SU-DHL-6 (cell line): ENCODE results near the gene UBR2.

Experiments
- H2AFZ ChIP-seq: fragments of 200-600 bp; sonication (generic); 2 replicates; pipeline ENCODE4 v1.6.1; 2014; ENCODE audit warnings: low read depth, mild to moderate bottlenecking, moderate library complexity, mixed read lengths, antibody characterized with exemption, low read length; ENCODE audit not compliant: severe bottlenecking
- H3F3A ChIP-seq: fragments of 200-600 bp; shearing (Covaris generic); 2 replicates; pipeline ENCODE4 v1.6.0; 2016; ENCODE audit warnings: antibody characterized with exemption, mild to moderate bottlenecking; ENCODE audit not compliant: insufficient read depth
- H3K27ac ChIP-seq: fragments of 200-600 bp; sonication (generic); 2 replicates; pipeline ENCODE4 v1.5.1; 2016; ENCODE audit warnings: low read depth, mild to moderate bottlenecking, low read length, moderate library complexity, mixed read lengths
- H3K27me3 ChIP-seq: fragments of 200-600 bp; sonication (generic), shearing (Covaris generic); 2 replicates; pipeline ENCODE4 v1.6.0; 2014; ENCODE audit warnings: mild to moderate bottlenecking, low read length
- H3K36me3 ChIP-seq: fragments of 200-600 bp; sonication (generic); 2 replicates; pipeline ENCODE4 v1.6.1; 2014; ENCODE audit warnings: mild to moderate bottlenecking, low read length, mixed read lengths
- H3K4me2 ChIP-seq: fragments of 300-600, 200-600 bp; shearing (Covaris generic), sonication (generic); 2 replicates; pipeline ENCODE4 v1.6.0; 2014; ENCODE audit warnings: low read length, low read depth, mild to moderate bottlenecking; ENCODE audit not compliant: poor library complexity, severe bottlenecking
- H3K4me3 ChIP-seq: fragments of 200-600 bp; sonication (generic); 2 replicates; pipeline ENCODE4 v1.5.1; 2014; ENCODE audit warnings: antibody characterized with exemption, low read length, mild to moderate bottlenecking, mixed read lengths; ENCODE audit not compliant: insufficient read depth, poor library complexity, severe bottlenecking
- H3K79me2 ChIP-seq: fragments of 200-600 bp; sonication (generic); 2 replicates; pipeline ENCODE4 v1.6.1; 2014; ENCODE audit warnings: mild to moderate bottlenecking, low read length, moderate library complexity; ENCODE audit not compliant: insufficient read depth
- H3K9ac ChIP-seq: fragments of 200-600 bp; sonication (generic); 2 replicates; pipeline ENCODE4 v1.7.0; 2014; ENCODE audit warnings: mild to moderate bottlenecking, low read length
- H3K9me2 ChIP-seq: fragments of 200-600 bp; sonication (generic); replicated peaks from 2 replicates; pipeline ENCODE4 v1.6.1; 2014; ENCODE audit warnings: low read length; ENCODE audit not compliant: insufficient read depth
- H3K9me3 ChIP-seq: fragments of 200-600 bp; sonication (generic); 2 replicates; pipeline ENCODE4 v1.6.1; 2014; ENCODE audit warnings: low read length, mixed read lengths; ENCODE audit not compliant: insufficient read depth
- H4K20me1 ChIP-seq: fragments of 200-600 bp; sonication (generic); 2 replicates; pipeline ENCODE4 v1.6.1; 2014; ENCODE audit warnings: low read depth, mild to moderate bottlenecking, antibody characterized with exemption, low read length, moderate library complexity, mixed read lengths
- EZH2phosphoT487 ChIP-seq: fragments of 200-600 bp; sonication (generic), shearing (Covaris generic); conservative IDR thresholded peaks from 2 replicates; pipeline ENCODE4 v1.6.1; 2018; ENCODE audit warnings: mild to moderate bottlenecking, antibody characterized with exemption, low read length, moderate library complexity, mixed read lengths
- TF ChIP-seq, protein P1 (sequence below): fragments of 200-600 bp; sonication (generic); IDR thresholded peaks from one replicate; pipeline ENCODE4 v1.5.1; 2017; ENCODE audit warnings: antibody characterized with exemption, mild to moderate bottlenecking, low read length, moderate library complexity; ENCODE audit not compliant: insufficient read depth, poor library complexity, severe bottlenecking

The UBR2 gene

DNA sequence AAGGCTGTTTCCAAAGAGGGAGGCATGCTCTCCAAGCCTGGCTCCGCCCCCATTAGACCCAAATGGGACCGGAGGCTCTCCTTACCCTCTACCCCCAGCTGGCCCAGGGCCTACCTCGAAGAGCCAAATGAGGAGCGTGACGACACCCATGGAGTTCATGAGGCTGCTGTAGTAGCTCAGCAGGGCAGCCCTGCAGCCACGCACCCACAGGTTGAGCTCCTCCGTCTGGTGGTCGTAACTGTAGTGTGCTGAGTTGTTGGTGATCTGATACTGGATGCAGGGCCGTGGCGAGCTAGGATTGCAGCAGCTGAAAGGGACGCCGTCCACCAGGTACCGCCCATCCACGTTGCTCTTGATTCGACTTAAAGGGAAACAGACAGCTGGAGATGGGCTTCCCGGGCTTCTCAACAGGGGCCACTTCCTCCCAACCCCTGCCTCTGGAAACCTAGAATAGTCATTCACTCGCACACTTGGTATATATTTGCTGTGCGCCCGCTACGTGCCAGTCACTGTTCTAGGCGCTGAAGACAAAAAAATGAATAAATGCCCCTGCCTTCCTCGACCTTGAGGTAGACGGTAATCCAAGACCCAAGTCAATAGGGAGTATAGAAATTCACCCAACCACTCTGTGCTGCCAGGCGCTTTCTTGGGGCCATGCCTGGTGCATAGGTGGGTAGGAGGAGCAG, 140.6 kb downstream of the UBR2 start:
- Histone ChIP-seq H3K4me3 (no peak overlapping the region), H3K9me3 (no peaks in the 10 kb centered on the region), H3K27me3 (no peaks in the 10 kb centered on the region), H3K27ac (no peak overlapping the region), H3K4me2 (no peak overlapping the region), H3F3A (no peaks in the 10 kb centered on the region), H2AFZ (no peak overlapping the region), H3K9me2 (no peaks in the 10 kb centered on the region), H3K9ac (no peak overlapping the region), H3K79me2 (no peaks in the 10 kb centered on the region), H3K36me3 (no peaks in the 10 kb centered on the region), H4K20me1 (no peaks in the 10 kb centered on the region)
- TF ChIP-seq, protein P1, sequence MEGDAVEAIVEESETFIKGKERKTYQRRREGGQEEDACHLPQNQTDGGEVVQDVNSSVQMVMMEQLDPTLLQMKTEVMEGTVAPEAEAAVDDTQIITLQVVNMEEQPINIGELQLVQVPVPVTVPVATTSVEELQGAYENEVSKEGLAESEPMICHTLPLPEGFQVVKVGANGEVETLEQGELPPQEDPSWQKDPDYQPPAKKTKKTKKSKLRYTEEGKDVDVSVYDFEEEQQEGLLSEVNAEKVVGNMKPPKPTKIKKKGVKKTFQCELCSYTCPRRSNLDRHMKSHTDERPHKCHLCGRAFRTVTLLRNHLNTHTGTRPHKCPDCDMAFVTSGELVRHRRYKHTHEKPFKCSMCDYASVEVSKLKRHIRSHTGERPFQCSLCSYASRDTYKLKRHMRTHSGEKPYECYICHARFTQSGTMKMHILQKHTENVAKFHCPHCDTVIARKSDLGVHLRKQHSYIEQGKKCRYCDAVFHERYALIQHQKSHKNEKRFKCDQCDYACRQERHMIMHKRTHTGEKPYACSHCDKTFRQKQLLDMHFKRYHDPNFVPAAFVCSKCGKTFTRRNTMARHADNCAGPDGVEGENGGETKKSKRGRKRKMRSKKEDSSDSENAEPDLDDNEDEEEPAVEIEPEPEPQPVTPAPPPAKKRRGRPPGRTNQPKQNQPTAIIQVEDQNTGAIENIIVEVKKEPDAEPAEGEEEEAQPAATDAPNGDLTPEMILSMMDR, result no peak
- TF ChIP-seq EZH2phosphoT487, result no peak

DNA sequence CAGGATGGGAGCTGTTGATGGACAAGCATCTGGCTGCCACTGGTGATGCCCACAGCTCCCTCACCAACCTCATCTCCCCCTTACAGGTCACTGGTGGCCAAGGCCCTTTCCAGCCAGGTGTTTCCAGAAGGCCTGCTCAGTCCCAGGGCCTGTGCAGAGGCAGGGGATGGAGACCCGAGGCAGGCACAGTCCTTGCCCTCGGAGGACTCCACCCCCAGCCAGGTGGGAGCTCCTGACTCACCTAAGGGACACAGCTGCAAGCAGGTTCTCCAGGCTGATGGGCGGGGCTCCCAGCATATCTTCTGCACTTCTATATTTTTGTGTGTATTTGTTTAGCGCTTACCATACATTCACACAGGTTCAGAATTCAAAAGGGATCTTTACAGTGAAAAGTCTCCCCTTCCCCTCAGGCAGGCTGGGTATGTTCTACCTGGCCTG, 141.1 kb downstream of the UBR2 start:
- Histone ChIP-seq H3K9ac (no peak overlapping the region), H3K9me3 (no peaks in the 10 kb centered on the region), H3K79me2 (no peaks in the 10 kb centered on the region), H3K27me3 (no peaks in the 10 kb centered on the region), H3K36me3 (no peaks in the 10 kb centered on the region), H3F3A (no peaks in the 10 kb centered on the region), H3K4me2 (no peak overlapping the region), H3K9me2 (no peaks in the 10 kb centered on the region), H3K27ac (no peak overlapping the region), H4K20me1 (no peaks in the 10 kb centered on the region), H2AFZ (no peak overlapping the region), H3K4me3 (no peak overlapping the region)
- TF ChIP-seq, protein P1, result no peak
- TF ChIP-seq EZH2phosphoT487, result no peak

DNA sequence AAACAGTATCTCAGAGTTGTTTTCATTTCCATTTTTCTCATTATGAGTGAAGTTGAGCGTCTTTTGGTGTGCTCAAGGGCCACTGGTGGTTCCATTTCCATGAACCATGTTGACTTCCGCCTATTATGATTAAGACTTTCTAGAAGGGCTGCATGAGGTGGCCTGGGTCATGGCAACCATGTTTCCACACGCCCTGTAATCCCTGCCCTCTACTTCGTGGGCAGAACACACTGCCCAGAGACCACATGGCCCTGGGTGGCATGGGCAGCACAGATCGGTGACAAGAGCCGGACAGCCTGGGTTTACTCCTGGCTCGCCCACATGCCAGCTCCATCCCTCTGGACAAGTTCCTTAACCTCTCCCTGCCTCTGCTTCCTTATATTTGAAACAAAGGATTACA, 143.8 kb downstream of the UBR2 start:
- H3K9me3 ChIP-seq, result no peaks in the 10 kb centered on the region
- no peaks in the 10 kb centered on the region for H3F3A ChIP-seq
- H3K36me3 ChIP-seq, result no peaks in the 10 kb centered on the region
- H2AFZ ChIP-seq, result no peak overlapping the region
- H3K9me2 ChIP-seq, result no peaks in the 10 kb centered on the region
- no peak overlapping the region for H3K27ac ChIP-seq
- H4K20me1 ChIP-seq, result no peaks in the 10 kb centered on the region
- TF ChIP-seq EZH2phosphoT487, result no peak
- TF ChIP-seq, protein P1, result no peak
- H3K9ac ChIP-seq, result no peak overlapping the region
- no peak overlapping the region for H3K4me2 ChIP-seq
- no peaks in the 10 kb centered on the region for H3K79me2 ChIP-seq
- H3K4me3 ChIP-seq, result no peak overlapping the region
- H3K27me3 ChIP-seq, result no peaks in the 10 kb centered on the region
